ENCODE measurements around the gene EZH1. TPM values are rescaled to one million over a fixed set of nuclear protein-coding genes. Genes with fewer than 3 reads are reported as not detected.

EZH1 gene
- total and polyA plus RNA-seq, 10 of the 15 experiments (the other 5 are each of a cell fraction or from before 2014, with no cell fraction given): 6.1 to 43.3 (median 16.8) TPM

DNA sequence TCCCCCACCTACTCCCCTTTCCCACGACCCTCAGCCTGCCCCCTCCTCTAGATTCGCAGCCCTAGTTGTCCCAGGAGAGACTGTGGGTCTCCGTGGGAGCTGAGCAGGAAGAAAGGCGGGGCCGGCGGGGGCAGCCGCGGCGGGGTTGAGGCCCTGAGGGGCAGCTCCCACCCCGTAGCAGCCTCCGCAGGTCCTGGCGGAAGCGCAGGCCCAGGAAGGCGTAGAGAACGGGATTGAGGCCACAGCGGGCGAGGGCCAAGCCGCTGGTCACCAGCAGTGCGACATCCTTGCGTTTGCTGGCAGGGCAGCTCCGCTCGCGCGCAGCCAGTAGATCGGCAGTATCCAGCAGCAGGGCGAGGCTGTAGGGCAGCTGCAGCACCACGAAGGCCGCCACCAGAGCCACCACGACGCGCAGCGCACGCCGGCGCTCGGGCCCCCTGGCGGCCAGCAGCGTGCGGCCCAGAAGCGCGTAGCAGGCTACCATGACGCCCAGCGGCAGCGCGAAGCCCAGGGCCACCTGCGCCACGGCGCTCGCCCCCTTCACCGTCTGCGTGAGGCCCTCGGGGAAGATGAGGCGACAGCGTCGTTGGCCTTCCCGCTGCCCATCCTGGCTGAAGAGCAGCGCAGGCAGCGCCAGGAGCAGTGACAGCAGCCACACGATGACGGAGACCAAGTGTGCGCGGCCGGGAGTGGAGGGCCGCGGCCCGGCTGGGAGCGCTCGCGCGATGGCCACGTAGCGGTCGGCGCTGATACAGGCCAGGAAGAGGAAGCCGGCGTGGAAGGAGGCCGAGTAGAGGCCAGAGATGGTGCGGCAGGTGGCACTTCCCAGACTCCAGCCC is 65.1 kb downstream of the EZH1 start (continued):
- TF ChIP-seq, protein P1, sequence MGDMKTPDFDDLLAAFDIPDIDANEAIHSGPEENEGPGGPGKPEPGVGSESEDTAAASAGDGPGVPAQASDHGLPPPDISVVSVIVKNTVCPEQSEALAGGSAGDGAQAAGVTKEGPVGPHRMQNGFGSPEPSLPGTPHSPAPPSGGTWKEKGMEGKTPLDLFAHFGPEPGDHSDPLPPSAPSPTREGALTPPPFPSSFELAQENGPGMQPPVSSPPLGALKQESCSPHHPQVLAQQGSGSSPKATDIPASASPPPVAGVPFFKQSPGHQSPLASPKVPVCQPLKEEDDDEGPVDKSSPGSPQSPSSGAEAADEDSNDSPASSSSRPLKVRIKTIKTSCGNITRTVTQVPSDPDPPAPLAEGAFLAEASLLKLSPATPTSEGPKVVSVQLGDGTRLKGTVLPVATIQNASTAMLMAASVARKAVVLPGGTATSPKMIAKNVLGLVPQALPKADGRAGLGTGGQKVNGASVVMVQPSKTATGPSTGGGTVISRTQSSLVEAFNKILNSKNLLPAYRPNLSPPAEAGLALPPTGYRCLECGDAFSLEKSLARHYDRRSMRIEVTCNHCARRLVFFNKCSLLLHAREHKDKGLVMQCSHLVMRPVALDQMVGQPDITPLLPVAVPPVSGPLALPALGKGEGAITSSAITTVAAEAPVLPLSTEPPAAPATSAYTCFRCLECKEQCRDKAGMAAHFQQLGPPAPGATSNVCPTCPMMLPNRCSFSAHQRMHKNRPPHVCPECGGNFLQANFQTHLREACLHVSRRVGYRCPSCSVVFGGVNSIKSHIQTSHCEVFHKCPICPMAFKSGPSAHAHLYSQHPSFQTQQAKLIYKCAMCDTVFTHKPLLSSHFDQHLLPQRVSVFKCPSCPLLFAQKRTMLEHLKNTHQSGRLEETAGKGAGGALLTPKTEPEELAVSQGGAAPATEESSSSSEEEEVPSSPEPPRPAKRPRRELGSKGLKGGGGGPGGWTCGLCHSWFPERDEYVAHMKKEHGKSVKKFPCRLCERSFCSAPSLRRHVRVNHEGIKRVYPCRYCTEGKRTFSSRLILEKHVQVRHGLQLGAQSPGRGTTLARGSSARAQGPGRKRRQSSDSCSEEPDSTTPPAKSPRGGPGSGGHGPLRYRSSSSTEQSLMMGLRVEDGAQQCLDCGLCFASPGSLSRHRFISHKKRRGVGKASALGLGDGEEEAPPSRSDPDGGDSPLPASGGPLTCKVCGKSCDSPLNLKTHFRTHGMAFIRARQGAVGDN (IDR thresholded peaks at IDR 0.05): peak; percentile 99

DNA sequence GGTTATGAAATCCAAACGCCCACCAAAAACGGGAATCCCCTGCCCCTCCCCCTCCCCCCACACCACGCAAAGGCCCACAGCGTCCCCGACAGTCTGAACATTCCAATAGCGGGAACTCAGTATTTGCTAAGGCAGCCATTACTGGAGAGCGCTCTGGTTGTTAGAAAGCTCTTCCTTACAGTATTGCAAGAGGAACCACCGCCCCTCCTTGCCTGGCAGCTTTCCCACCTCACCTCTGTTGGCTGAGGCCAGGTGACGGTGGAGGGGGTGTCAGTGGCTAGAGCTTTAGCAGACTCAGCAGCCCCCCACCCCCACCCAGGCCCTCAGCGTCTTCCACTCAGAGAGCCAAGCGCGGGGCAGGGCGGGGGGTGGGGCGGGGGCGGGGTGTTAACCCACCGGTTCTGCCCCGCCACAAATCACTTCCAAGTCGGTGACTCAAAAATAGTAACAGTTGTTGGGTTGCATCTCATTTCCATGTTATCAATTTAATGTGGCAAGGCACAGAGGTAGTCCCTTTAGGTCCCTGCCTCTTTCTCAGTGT is 65.8 kb downstream of the EZH1 start:
- ChIA-PET CTCF (interaction anchor here (0.8 to 10.1 kb wide), 10 partner anchors 10 to 130 kb away, joined by 3 to 239 read pairs (median 6); partner anchors contain the start of genes PSMC3IP, RETREG3, TUBG1 and TUBG2), SMC1A (ENCODE audit: uncharacterized antibody, unreplicated experiment) (interaction anchor here (0.9 to 8.3 kb wide), 10 partner anchors 20 to 142 kb away, joined by 3 to 124 read pairs (median 12); partner anchors contain the start of genes PSMC3IP, RETREG3, TUBG1 and TUBG2), POLR2A (interaction anchor here (0.9 to 6.6 kb wide), 11 partner anchors 21 to 264 kb away, joined by 3 to 120 read pairs (median 6); partner anchors contain the start of genes PSMC3IP, RETREG3, TUBG1 and TUBG2), RAD21 (ENCODE audit: unreplicated experiment) (interaction anchor here (0.6 to 6.5 kb wide), 11 partner anchors 26 to 578 kb away, joined by 3 to 152 read pairs (median 5); partner anchors contain the start of genes PSMC3IP, RETREG3 and TUBG1)
- ATAC-seq (peak; percentile 3), FAIRE-seq (no peak), DNase-seq (ENCODE audit: low read depth, low spot score) (no peak)
- no peaks in the 10 kb centered on the region for H4K20me1 ChIP-seq (ENCODE audit: control insufficient read depth, insufficient read depth)
- WGBS (ENCODE audit: insufficient coverage, insufficient replicate concordance, low lambda C conversion rate, missing lambda C conversion rate): 13% methylated on average over 6 of the region's 18 CpGs
- no TSS peak for BruUV-seq (replicated peaks)
- H3K27ac ChIP-seq (ENCODE audit: control insufficient read depth, insufficient read depth): peak overlapping the region; percentile 93
- H3K4me2 ChIP-seq (ENCODE audit: control insufficient read depth, insufficient read depth): peak overlapping the region; percentile 100
- peak overlapping the region; percentile 88 for H3K9ac ChIP-seq (ENCODE audit: control insufficient read depth, insufficient read depth, low read length)
- in situ Hi-C loops (cut with MboI): no loop called here
- H3K4me3 ChIP-seq: peak overlapping the region; percentile 82
- H3K4me1 ChIP-seq (ENCODE audit: control insufficient read depth, insufficient read depth, low read length): peaks cover 19% of the 10 kb centered on the region
- no peaks in the 10 kb centered on the region for H3K36me3 ChIP-seq (ENCODE audit: control insufficient read depth in 2 of 2, insufficient read depth in 2 of 2, low read length in 1 of 2)
- H3K9me3 ChIP-seq (replicated peaks; ENCODE audit: control insufficient read depth, insufficient read depth, low read length): no peaks in the 10 kb centered on the region
- H3K79me2 ChIP-seq (ENCODE audit: control insufficient read depth, insufficient read depth, low read length): peaks cover 83% of the 10 kb centered on the region
- intact Hi-C loops (cut with micrococcal nuclease; ENCODE audit: unreplicated experiment): loop anchor here (2.0 kb wide), 1 partner anchor 60 kb away; no protein-coding TSS in a partner anchor
- H3K27me3 ChIP-seq (replicated peaks in 1 of 2; ENCODE audit: control insufficient read depth in 2 of 2, insufficient read depth in 2 of 2, low read length in 1 of 2): no peaks in the 10 kb centered on the region
- H2AFZ ChIP-seq (ENCODE audit: control insufficient read depth, low read depth, low read length): peak overlapping the region; percentile 91
- TF ChIP-seq SUPT20H (IDR thresholded peaks at IDR 0.05; ENCODE audit: borderline replicate concordance, control insufficient read depth, low read depth, low read length) (no peak), IKZF2 (IDR thresholded peaks at IDR 0.05) (no peak), EP300 (IDR thresholded peaks at IDR 0.05; ENCODE audit: borderline replicate concordance in 1 of 2, control insufficient read depth in 1 of 2, low read depth in 2 of 2, low read length in 2 of 2) (0 out of 4 replicates have a peak, but pooled peaks of 1 of the 2 experiments have one; percentile 7), PML (IDR thresholded peaks at IDR 0.05; ENCODE audit: low read length) (no peak), YY1 (IDR thresholded peaks at IDR 0.05; ENCODE audit: low read depth, low read length) (peak; percentile 87)
- TF ChIP-seq, protein P2, sequence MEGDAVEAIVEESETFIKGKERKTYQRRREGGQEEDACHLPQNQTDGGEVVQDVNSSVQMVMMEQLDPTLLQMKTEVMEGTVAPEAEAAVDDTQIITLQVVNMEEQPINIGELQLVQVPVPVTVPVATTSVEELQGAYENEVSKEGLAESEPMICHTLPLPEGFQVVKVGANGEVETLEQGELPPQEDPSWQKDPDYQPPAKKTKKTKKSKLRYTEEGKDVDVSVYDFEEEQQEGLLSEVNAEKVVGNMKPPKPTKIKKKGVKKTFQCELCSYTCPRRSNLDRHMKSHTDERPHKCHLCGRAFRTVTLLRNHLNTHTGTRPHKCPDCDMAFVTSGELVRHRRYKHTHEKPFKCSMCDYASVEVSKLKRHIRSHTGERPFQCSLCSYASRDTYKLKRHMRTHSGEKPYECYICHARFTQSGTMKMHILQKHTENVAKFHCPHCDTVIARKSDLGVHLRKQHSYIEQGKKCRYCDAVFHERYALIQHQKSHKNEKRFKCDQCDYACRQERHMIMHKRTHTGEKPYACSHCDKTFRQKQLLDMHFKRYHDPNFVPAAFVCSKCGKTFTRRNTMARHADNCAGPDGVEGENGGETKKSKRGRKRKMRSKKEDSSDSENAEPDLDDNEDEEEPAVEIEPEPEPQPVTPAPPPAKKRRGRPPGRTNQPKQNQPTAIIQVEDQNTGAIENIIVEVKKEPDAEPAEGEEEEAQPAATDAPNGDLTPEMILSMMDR (IDR thresholded peaks at IDR 0.05 in 2 of 3, conservative IDR thresholded peaks at IDR 0.05 in 1 of 3; ENCODE audit: control insufficient read depth in 2 of 3, extremely low read depth in 1 of 3, insufficient read depth in 1 of 3, low read depth in 3 of 3, low read length in 3 of 3): peak in 1 of 3 experiments; percentile 33; a peak in 2 of 6 replicates
- TF ChIP-seq, protein P1 (IDR thresholded peaks at IDR 0.05): 0 out of 2 replicates have a peak, but pooled peaks have one; percentile 14

All from GM12878 (cell line).